ENCODE results near the gene NEURL1.

DNA sequence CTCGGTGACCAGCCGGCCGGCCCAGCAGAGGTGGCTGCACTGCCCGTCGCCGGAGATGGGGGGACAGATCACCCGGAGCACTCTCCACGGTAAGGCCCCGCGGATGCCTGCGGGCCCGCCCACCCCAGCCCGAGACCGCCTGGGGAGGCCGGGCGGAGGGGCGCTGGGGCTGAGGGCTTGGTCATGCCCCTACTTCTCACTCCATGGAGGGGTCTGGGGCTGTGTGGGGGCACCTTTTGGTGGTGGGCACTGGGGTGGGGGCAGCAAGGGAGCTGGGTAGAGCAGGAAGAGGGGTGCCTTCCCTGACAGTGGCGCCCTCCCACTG, 61.8 kb downstream of the NEURL1 start:
- TF ChIP-seq, protein P1, sequence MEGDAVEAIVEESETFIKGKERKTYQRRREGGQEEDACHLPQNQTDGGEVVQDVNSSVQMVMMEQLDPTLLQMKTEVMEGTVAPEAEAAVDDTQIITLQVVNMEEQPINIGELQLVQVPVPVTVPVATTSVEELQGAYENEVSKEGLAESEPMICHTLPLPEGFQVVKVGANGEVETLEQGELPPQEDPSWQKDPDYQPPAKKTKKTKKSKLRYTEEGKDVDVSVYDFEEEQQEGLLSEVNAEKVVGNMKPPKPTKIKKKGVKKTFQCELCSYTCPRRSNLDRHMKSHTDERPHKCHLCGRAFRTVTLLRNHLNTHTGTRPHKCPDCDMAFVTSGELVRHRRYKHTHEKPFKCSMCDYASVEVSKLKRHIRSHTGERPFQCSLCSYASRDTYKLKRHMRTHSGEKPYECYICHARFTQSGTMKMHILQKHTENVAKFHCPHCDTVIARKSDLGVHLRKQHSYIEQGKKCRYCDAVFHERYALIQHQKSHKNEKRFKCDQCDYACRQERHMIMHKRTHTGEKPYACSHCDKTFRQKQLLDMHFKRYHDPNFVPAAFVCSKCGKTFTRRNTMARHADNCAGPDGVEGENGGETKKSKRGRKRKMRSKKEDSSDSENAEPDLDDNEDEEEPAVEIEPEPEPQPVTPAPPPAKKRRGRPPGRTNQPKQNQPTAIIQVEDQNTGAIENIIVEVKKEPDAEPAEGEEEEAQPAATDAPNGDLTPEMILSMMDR (IDR thresholded peaks at IDR 0.05; ENCODE audit: poor library complexity), result no peak
- TF ChIP-seq EZH2phosphoT487 (IDR thresholded peaks at IDR 0.05; ENCODE audit: low read depth, severe bottlenecking, unreplicated experiment), result no peak

Measured in hepatocyte (in vitro differentiated cells).